Lower lobe of right lung (tissue), 2 donors: ENCODE measurements around the gene KCNQ5. TPM values are rescaled to one million over a fixed set of nuclear protein-coding genes. Genes with fewer than 3 reads are reported as not detected.

Experiments
- ATAC-seq, 2 donors: fragments of 200-7000 bp; cut with Tn5 transposase; one replicate each; pipeline ENCODE4 v1.9.1; 2020 to 2022; ENCODE audit warnings: mild to moderate bottlenecking in 2 of 2, moderate library complexity in 2 of 2
- DNase-seq: peaks from one replicate; pipeline ENCODE4 v3.0.0-alpha.2; 2020
- H3K27ac ChIP-seq: fragments of 200-600 bp; one replicate; pipeline ENCODE4 v1.8.0; 2022
- H3K27me3 ChIP-seq: fragments of 200-600 bp; one replicate; pipeline ENCODE4 v1.8.0; 2022; ENCODE audit warnings: low read depth
- H3K36me3 ChIP-seq: fragments of 200-600 bp; one replicate; pipeline ENCODE4 v1.8.0; 2022; ENCODE audit warnings: mild to moderate bottlenecking
- H3K4me1 ChIP-seq: fragments of 200-600 bp; one replicate; pipeline ENCODE4 v1.8.0; 2022
- H3K4me3 ChIP-seq: fragments of 200-600 bp; one replicate; pipeline ENCODE4 v1.8.0; 2022; ENCODE audit warnings: mild to moderate bottlenecking
- H3K9me3 ChIP-seq: fragments of 200-600 bp; one replicate; pipeline ENCODE4 v1.8.0; 2022
- intact Hi-C: fragments of 100-400 bp; cut with DNase I; formaldehyde crosslinking; loops from one replicate; pipeline ENCODE4 v1.11.0; 2022
- total RNA-seq: library from RNA; stranded (reverse); fragmentation: NEBNext Ultra II Directional; extraction: Animal tissue kit (Norgen Biotek cat#: 25700); gene quantifications from one replicate; pipeline ENCODE4 v1.2.1, GENCODE V29; 2021
- TF ChIP-seq, protein P1 (sequence below): fragments of 200-600 bp; IDR thresholded peaks from one replicate; pipeline ENCODE4 v1.8.0; 2022; ENCODE audit warnings: antibody characterized with exemption, mild to moderate bottlenecking
- donor health status: DM: no; HTN: yes; CAD: no; lungs with severe emphysema.

The KCNQ5 gene
- total RNA-seq, 1 donor from 2014 or later, result 0.35 TPM

DNA sequence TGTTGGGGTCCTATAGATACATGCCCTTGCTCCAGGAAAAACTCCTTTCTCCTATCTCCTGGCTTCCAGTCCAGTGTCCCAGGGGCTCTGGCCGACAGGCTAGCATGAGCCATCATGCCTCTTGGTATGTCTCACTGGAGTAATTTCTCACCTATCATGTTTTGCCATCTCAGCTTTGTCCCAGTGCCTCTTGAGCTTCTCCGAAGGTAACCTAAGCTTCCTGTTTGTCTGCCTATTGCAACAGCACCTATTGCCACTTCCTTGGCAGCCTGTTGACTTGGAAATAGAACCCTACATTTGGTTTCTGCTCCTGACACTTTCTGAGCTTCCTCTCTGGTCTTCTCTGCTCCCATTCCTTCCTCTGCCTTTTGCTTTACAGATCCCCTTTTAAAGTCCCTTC, 197.7 kb downstream of the KCNQ5 start:
- no peaks in the 10 kb centered on the region for H3K9me3 ChIP-seq
- no peak for DNase-seq
- no peak for ATAC-seq
- H3K27me3 ChIP-seq, result no peaks in the 10 kb centered on the region
- no peak overlapping the region for H3K27ac ChIP-seq
- H3K4me1 ChIP-seq, result no peaks in the 10 kb centered on the region
- H3K36me3 ChIP-seq, result no peaks in the 10 kb centered on the region
- H3K4me3 ChIP-seq, result no peak overlapping the region
- TF ChIP-seq, protein P1, sequence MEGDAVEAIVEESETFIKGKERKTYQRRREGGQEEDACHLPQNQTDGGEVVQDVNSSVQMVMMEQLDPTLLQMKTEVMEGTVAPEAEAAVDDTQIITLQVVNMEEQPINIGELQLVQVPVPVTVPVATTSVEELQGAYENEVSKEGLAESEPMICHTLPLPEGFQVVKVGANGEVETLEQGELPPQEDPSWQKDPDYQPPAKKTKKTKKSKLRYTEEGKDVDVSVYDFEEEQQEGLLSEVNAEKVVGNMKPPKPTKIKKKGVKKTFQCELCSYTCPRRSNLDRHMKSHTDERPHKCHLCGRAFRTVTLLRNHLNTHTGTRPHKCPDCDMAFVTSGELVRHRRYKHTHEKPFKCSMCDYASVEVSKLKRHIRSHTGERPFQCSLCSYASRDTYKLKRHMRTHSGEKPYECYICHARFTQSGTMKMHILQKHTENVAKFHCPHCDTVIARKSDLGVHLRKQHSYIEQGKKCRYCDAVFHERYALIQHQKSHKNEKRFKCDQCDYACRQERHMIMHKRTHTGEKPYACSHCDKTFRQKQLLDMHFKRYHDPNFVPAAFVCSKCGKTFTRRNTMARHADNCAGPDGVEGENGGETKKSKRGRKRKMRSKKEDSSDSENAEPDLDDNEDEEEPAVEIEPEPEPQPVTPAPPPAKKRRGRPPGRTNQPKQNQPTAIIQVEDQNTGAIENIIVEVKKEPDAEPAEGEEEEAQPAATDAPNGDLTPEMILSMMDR, result no peak
- intact Hi-C loops, result no loop called here

DNA sequence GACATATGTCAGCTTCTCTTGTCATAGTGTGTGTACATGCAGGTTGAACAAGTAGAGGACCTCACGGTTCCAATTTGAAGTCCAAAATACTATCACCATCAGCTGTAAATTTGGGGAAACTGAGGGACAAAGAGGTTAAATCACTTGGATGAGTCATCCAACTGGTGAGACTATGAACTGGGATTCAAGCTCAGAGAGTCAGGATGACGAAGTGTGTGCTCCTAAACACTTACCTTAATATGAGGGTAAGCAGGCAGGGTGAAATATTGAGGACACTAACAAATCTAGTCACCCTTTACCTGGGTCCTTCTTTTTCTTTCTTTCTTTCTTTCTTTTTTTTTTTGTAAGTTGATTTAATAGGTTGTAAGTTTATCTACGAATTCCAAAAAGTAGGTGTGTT, 198.3 kb downstream of the KCNQ5 start:
- Histone ChIP-seq H3K36me3 (no peaks in the 10 kb centered on the region), H3K4me1 (no peaks in the 10 kb centered on the region), H3K4me3 (no peak overlapping the region), H3K27ac (no peak overlapping the region), H3K27me3 (no peaks in the 10 kb centered on the region), H3K9me3 (no peaks in the 10 kb centered on the region)
- ATAC-seq (no peak), DNase-seq (no peak)
- TF ChIP-seq, protein P1, result no peak
- intact Hi-C loops, result no loop called here

DNA sequence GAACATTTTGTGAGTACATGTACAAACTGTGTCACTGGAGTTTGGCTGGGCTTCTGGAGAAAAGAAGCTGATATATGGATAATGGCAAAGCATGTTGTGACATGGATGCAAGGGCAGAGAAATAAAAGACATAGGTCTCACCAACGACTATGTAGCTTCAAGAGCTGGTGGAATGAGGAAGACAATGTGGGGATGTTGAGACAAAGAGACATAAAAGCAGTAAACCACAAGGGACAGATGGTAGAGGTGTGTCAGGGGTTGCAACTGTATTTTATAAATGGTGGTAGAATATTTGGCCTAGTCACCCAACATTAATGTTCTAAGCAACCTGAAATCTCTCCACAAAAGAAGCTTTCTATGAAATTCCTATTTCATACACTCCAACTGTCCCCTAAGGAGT, 199.0 kb downstream of the KCNQ5 start:
- Histone ChIP-seq H3K9me3 (no peaks in the 10 kb centered on the region), H3K36me3 (no peaks in the 10 kb centered on the region), H3K4me3 (no peak overlapping the region), H3K27me3 (no peaks in the 10 kb centered on the region), H3K27ac (no peak overlapping the region), H3K4me1 (no peaks in the 10 kb centered on the region)
- ATAC-seq (no peak), DNase-seq (no peak)
- intact Hi-C loops, result no loop called here
- TF ChIP-seq, protein P1, result no peak

DNA sequence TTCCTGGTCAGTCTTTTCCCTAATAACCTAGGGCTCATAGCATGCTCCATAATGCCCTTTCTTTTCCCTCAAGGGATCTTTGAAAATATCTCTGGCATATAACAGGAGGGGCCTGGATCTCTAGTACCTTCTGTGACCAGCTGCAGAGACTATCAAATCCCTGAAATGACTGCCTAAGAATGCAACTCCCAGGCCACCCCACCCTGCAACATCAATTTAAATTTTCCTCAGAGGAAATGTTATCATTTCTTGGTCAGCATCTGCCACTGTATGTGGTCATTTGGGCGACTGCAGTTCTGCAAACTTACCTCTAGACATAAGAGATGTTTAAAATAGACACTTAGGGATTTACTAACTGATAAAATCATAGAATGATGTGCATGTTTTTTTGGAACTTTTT, 200.2 kb downstream of the KCNQ5 start:
- H3K27me3 ChIP-seq, result no peaks in the 10 kb centered on the region
- intact Hi-C loops, result no loop called here
- ATAC-seq, result no peak

DNA sequence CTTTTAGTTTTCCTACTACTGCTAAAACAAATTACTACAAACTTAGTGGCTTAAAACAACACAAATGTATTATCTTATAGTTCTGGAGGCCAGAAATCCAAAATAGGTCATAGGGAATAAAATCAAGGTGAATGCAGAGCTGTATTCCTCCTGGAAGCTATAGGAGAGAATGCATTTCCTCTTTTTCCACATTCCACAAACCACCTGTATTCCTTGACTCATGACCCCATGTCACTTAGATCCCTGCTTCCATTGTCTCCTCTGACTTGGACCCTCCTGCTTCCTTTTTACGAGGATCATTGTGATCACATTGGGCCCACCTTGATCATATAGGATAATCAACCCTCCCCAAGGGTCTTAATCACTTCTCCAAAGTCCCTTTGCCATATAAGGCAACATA, 200.8 kb downstream of the KCNQ5 start:
- no peaks in the 10 kb centered on the region for H3K4me1 ChIP-seq
- no peak overlapping the region for H3K4me3 ChIP-seq
- no peaks in the 10 kb centered on the region for H3K9me3 ChIP-seq
- DNase-seq (no peak), ATAC-seq (no peak)
- no peaks in the 10 kb centered on the region for H3K27me3 ChIP-seq
- intact Hi-C loops, result no loop called here
- TF ChIP-seq, protein P1, result no peak
- no peaks in the 10 kb centered on the region for H3K36me3 ChIP-seq
- no peak overlapping the region for H3K27ac ChIP-seq

More for the DNA sequence above, 200.2 kb downstream of the KCNQ5 start:
- no peaks in the 10 kb centered on the region for H3K36me3 ChIP-seq
- no peak overlapping the region for H3K27ac ChIP-seq
- no peak overlapping the region for H3K4me3 ChIP-seq
- H3K9me3 ChIP-seq, result no peaks in the 10 kb centered on the region
- no peak for DNase-seq
- no peaks in the 10 kb centered on the region for H3K4me1 ChIP-seq
- TF ChIP-seq, protein P1, result no peak

DNA sequence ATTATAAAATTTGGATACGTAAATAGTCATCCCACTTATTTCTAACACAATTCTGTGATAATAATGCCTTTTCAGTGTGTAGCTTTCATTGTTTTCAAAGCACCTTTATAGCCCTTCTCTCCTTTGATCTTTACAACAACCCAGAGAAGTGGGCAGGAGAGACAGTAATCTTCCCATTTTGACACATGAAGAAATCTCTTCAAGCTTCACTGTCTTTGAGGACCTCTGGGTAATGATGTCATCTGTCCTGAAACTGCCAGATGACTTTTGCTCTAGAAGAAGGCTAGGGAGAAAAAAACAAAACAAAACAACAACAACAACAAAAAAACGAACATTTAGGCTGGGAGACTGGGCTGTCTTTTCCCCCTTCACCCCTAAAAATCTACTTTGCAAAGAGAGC, 203.0 kb downstream of the KCNQ5 start:
- Histone ChIP-seq H3K4me1 (no peaks in the 10 kb centered on the region), H3K4me3 (no peak overlapping the region), H3K9me3 (no peaks in the 10 kb centered on the region), H3K27me3 (no peaks in the 10 kb centered on the region), H3K27ac (no peak overlapping the region), H3K36me3 (no peaks in the 10 kb centered on the region)
- intact Hi-C loops, result no loop called here
- TF ChIP-seq, protein P1, result no peak
- DNase-seq, result no peak
- no peak for ATAC-seq
